ENCODE data around the gene SEC14L2. TPM values are rescaled to one million over a fixed set of nuclear protein-coding genes. Genes with fewer than 3 reads are reported as not detected.

Gene SEC14L2
- total RNA-seq, 2 donors from 2014 or later = 0.89 to 2.8 TPM

GRCh38 chr22:30361916-30362650, 34.7 kb upstream of the SEC14L2 start:
- Histone ChIP-seq H3K4me1 (no peaks in the 10 kb centered on the region), H3K27ac (no peak overlapping the region), H3K27me3 (no peaks in the 10 kb centered on the region), H3K4me3 (no peak overlapping the region), H3K9me3 (no peaks in the 10 kb centered on the region), H3K36me3 (no peaks in the 10 kb centered on the region)
- no peak for DNase-seq (ENCODE audit: low spot score)
- TF ChIP-seq CTCF (IDR thresholded peaks at IDR 0.05) = no peak

DNA sequence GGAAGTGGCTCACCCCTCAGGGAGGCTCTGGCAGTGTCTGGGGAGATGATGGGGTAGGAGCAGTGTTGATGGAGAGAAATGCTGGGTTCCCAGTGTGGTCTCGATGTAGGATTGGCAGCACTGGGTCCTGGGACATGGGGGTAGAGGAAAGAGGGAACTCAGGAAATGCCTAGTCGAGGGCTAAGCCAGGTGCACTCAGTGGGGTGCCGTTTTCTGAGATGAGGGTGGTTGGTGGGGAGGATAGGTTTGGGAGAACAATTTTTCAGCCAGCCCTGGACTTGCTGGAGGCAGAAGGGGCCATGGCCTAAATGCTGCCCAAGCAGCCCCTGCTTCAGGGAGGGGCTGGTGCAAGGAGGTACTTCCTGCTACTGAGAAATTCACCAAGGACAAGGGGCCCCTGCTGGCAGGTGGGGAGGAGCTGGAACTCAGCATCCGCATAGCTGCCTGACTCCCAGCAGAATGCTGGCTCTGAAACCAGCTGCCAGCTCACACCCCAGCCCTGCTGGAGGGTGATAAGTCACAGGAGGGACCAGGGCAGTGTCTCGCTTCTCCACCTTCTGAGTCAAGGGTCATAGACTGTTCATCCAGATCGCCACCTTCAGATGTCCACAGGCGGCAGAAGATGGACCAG, 34.1 kb upstream of the SEC14L2 start:
- Histone ChIP-seq H3K9me3 (no peaks in the 10 kb centered on the region), H3K27me3 (no peaks in the 10 kb centered on the region), H3K27ac (no peak overlapping the region), H3K4me3 (no peak overlapping the region), H3K36me3 (no peaks in the 10 kb centered on the region), H3K4me1 (no peaks in the 10 kb centered on the region)
- DNase-seq (ENCODE audit: low spot score) = no peak
- no peak for TF ChIP-seq CTCF (IDR thresholded peaks at IDR 0.05)

DNA sequence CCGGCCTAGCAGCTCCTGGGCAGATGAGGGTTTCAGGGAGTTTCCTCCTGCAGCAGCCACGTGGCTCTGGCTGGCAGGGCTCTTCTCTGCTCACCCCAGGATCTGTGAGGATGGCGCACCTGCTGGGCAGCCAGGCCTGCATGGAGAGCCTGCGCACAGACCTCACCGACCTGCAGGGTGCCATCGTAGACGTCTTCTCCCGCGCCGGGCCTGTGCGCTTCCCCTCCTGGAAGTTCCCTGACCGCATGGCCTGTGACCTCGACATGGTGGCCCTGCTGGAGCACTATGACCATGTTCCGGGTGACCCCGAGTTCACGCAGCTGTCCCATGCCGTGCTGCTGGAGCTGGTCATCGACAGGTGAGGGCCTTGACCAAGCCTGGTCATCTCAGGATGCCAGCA, 30.9 kb upstream of the SEC14L2 start:
- no peaks in the 10 kb centered on the region for H3K4me1 ChIP-seq
- H3K36me3 ChIP-seq = no peaks in the 10 kb centered on the region
- H3K4me3 ChIP-seq = no peak overlapping the region
- no peaks in the 10 kb centered on the region for H3K9me3 ChIP-seq
- H3K27me3 ChIP-seq = no peaks in the 10 kb centered on the region
- no peak for DNase-seq (ENCODE audit: low spot score)
- TF ChIP-seq CTCF (IDR thresholded peaks at IDR 0.05) = no peak
- H3K27ac ChIP-seq = no peak overlapping the region

DNA sequence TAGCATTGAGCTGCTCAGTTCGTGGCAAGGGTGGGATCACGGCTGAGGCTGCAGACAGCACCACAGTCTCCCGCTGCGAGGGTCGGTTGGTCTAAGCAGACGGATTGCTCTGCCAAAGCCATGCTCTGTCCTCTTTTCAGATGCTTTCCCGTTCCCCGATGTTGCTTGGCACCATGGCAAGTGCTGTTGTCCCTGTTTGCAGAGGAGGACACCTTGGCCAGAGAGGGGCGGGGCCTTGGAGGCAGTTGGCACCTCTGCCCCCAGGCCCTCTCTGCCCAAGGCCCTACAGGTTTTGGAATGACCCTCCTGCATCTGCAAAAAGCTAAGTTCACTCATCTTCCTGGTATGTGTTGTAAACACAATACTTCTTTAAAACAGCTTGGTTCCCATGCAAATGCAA, 28.4 kb upstream of the SEC14L2 start:
- no peaks in the 10 kb centered on the region for H3K4me1 ChIP-seq
- no peak overlapping the region for H3K27ac ChIP-seq
- no peaks in the 10 kb centered on the region for H3K27me3 ChIP-seq
- DNase-seq (ENCODE audit: low spot score) = no peak
- TF ChIP-seq CTCF (IDR thresholded peaks at IDR 0.05) = no peak
- no peaks in the 10 kb centered on the region for H3K36me3 ChIP-seq
- no peaks in the 10 kb centered on the region for H3K9me3 ChIP-seq
- no peak overlapping the region for H3K4me3 ChIP-seq

GRCh38 chr22:30370641-30371230, 26.1 kb upstream of the SEC14L2 start:
- no peak for TF ChIP-seq CTCF (IDR thresholded peaks at IDR 0.05)
- Histone ChIP-seq H3K4me1 (peaks cover 0 to 7% of the 10 kb centered on the region in 2 donors), H3K4me3 (no peak overlapping the region), H3K27me3 (no peaks in the 10 kb centered on the region), H3K27ac (no peak overlapping the region), H3K36me3 (no peaks in the 10 kb centered on the region), H3K9me3 (no peaks in the 10 kb centered on the region)
- no peak for DNase-seq (ENCODE audit: low spot score)
